Activated CD4-positive, alpha-beta T cell treated with anti-CD3 and anti-CD28 coated beads, Interleukin-2, amount 50 U/mL, for 16 hours (primary cell): ENCODE measurements around the gene STARD3.

ENCODE experiments used
- DNase-seq: peaks from one replicate; pipeline ENCODE4 v3.0.0-alpha.2; 2020

STARD3 gene

DNA sequence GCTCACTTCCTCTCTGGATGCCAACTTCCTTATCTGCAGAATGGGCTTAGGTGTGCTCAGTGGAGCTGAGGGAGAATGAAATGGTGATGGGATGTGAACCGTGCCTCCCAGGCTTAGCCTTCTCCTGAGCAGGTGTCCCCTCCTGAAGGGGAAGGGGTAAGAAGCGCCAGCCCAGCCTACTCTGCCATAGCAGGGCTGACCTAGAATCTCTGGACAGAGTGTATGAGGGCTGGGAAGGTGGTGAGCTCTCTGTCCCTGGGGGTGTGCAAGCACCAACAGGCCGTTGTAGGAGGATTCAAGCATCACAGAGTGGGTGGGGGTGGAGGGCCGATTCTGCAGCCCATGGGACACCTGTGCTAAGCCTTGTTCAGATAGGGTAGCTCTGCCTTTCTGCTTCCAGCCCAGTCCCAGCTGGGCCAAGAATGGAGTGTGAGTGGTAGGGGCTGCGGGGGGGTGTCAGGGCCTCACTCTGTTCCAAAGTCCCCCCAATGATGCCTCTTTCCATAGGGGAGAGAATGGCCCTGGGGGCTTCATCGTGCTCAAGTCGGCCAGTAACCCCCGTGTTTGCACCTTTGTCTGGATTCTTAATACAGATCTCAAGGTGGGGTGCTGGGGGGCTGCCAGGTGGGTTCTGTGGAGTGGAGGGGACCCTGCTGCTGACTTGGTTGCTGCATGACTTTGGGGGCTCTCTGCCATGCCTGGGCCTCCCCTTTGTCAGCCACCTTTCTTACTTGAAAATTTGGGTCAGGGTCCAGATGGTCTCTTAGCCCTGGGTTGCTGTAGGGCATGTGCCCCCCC lies 25.0 kb downstream of the STARD3 start:
- DNase-seq: no peak

DNA sequence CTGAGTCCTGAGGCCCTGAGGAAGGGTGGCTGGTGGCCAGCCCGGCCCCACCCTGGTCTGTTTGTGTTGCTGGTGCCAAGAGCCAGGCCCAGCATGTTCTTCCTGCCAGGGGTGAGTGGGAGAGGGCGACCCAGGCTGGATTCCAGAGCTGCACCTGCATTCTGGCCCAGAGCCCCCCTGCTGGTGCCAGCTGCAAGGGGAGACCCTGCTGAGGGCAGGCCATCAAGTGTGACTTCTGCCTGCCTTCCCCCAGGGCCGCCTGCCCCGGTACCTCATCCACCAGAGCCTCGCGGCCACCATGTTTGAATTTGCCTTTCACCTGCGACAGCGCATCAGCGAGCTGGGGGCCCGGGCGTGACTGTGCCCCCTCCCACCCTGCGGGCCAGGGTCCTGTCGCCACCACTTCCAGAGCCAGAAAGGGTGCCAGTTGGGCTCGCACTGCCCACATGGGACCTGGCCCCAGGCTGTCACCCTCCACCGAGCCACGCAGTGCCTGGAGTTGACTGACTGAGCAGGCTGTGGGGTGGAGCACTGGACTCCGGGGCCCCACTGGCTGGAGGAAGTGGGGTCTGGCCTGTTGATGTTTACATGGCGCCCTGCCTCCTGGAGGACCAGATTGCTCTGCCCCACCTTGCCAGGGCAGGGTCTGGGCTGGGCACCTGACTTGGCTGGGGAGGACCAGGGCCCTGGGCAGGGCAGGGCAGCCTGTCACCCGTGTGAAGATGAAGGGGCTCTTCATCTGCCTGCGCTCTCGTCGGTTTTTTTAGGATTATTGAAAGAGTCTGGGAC lies 25.8 kb downstream of the STARD3 start:
- DNase-seq: no peak

DNA sequence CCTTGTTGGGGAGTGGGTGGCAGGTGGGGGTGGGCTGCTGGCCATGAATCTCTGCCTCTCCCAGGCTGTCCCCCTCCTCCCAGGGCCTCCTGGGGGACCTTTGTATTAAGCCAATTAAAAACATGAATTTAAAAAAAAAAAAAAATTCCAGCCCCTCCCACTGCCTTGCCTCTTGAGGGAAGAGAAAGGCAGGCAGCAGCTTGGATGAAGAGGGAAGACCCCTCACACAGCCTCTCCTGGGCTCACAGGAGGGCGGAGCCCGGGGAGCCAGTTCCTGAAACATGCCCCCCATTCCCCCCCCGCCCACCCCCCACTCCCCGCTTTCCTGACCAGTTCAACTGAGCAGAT lies 26.4 kb downstream of the STARD3 start:
- no peak for DNase-seq

DNA sequence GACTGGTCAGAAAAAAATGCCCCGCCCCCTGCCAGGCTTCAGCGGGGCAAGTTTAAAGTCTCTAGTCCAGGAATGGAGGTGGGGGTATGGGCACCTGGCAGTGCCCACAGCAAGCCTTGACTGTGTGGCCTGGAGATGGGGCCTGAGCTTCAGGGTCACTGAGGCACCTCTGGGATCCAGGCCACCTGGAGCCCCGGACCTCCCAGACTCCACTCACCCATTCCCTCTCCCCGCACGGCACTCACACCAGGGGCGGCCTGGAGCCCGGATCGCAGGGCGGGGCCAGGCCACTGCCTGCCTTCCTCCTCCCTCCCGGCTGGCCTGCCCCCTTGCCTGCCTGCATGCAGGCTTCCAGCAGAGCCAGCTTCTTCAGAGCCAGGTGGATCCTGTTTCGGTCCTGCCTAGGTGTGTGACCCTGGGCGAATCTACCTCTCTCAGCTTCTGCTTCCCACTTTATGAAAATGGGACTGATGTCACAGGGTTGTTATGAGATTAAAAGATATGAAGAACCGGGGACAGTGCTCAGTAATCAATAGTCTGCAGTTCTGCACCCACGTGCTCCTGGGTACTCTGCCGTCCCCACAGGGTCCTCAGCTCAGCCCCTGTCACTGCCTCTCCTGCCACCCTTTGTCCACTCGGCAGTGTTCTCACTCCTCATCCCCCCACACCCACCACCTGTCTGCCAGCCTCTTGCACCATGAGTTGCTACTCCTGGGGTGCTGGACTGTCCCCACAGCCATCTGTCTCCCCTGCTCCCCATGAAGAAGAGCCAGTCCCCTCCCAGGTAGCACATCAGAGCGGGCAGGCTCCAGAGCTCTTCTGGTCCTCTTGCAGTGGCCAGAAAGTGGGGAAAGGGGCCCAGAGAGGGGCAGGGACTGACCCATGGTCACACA lies 27.0 kb downstream of the STARD3 start:
- DNase-seq: no peak

DNA sequence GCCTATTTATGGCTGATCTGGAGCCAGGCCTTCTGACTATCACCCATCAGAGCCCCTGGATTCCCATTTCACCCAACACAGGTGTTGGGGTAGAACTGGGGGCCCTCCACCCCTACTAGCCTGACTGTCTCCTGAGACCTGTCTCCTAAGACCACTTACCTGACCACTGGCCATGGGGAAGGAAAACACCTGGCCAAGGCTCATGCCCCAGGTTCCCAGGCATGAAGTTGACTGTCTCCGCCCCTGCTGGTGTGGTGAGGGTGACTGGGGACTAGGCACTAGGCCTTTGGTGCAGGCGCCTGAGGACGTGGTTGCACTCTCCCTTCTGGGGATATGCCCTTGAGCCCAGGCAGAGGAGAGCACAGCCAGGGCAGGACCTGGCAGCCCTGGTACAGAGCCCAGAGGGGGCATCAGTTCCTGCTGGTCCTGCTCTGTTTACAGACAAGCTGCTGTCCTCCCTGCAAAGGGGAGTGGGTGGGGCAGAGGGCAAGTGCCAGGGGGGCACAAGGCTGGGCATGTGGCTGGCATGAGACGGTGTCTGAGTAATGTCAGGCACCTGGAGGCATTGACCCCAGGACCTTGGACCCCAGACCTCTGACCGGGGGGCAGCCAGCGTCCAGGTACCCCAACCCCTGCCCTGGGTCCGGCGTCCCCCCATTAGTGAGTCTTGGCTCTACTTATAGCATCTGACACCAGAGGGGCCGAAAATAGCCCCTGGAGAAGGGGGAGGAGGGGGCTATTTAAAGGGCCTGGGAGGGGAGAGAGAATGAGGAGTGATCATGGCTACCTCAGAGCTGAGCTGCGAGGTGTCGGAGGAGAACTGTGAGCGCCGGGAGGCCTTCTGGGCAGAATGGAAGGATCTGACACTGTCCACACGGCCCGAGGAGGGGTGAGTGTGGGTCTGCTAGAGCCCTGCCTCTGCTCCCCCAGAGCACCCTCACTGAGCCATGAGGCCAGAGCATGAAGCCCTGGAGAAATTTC lies 27.9 kb downstream of the STARD3 start, which contains the start of gene TCAP:
Gene TCAP, plus strand, starts transcription at position 769 of the 981 bp plus-strand sequence. Its CDS starts 11 bp downstream, at position 780.
- DNase-seq: no peak

DNA sequence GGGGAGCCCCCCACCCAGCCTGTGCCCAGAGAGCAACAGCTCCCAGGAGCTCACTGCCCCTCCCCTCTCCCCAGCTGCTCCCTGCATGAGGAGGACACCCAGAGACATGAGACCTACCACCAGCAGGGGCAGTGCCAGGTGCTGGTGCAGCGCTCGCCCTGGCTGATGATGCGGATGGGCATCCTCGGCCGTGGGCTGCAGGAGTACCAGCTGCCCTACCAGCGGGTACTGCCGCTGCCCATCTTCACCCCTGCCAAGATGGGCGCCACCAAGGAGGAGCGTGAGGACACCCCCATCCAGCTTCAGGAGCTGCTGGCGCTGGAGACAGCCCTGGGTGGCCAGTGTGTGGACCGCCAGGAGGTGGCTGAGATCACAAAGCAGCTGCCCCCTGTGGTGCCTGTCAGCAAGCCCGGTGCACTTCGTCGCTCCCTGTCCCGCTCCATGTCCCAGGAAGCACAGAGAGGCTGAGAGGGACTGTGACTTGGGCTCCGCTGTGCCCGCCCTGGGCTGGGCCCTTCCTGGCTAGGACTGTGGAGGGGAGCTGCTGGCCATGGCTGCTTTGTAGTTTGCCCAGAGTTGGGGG lies 28.8 kb downstream of the STARD3 start:
- peak; percentile 17 for DNase-seq

DNA sequence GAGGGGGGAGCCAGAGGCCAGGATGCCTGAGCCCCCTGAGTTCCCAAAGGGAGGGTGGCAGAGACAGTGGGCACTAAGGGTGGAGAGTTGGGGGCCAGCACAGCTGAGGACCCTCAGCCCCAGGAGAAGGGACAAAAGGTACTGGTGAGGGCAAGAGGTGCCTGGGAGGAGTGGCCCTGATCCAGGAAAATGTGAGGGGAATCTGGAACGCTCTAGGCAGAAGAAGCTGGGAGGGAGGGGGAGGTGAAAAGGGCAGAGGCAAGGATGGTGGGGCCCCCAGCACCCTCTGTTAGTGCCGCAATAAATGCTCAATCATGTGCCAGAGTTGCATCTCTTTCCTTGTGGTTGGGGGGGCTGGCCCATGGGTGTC lies 29.3 kb downstream of the STARD3 start:
- DNase-seq: no peak

DNA sequence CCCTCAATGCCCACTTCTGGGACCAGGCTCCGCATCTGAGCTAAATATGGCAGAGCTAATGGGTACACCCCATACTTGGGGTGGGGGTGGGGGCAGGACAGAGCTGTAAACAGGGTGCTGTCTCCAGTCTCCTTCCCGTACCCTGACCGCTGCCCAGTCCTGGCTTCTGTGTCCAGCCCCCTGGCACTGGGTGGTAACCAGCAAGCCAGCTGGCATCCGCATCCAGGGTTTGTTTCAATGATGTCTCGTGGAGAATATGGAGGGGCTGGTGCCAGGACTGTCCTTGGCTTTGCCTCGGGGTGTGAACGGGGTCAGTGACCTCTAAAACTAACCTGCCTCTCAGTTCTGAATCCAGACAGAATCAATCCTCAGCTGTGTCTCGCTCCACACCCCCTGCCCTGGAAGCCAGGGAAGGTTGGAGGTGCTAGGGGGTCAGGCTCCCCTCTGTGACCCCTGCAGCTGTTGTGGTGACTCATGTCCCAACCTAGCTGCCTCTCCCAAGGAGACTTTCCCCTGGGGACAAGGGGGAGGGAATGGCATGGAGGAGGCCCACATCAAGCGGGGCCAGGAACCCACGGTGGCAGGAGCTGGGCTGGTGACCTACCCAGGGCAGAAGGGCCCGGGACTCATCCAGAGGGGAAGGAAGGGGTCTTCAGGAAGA lies 29.8 kb downstream of the STARD3 start:
- no peak for DNase-seq

DNA sequence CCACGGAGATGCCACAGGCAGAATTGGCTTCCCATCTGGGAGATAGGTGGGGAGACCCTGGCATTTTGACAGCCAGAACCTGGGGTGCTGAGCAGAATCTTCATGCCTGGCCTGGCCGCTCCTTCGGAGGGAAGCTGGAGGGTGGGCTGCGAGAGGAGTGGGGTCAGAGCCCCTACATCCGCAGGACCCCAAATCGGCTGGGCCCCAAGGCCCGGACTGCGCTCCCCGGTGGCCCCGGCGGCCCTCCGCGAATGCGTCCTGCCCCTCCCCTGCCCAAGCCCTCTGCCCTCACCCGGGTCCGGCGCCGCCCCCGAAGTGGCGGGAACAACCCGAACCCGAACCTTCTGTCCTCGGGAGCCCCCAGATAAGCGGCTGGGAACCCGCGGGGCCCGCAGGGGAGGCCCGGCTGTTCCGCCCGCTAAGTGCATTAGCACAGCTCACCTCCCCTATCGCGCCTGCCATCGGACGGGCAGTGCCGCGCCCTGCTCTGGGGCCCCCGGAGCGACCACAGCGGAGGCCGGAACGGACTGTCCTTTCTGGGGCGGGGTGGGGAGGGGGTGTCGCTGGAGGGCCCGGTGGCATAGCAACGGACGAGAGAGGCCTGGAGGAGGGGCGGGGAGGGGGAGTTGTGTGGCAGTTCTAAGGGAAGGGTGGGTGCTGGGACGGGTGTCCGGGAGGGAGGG lies 30.5 kb downstream of the STARD3 start:
- DNase-seq: no peak

DNA sequence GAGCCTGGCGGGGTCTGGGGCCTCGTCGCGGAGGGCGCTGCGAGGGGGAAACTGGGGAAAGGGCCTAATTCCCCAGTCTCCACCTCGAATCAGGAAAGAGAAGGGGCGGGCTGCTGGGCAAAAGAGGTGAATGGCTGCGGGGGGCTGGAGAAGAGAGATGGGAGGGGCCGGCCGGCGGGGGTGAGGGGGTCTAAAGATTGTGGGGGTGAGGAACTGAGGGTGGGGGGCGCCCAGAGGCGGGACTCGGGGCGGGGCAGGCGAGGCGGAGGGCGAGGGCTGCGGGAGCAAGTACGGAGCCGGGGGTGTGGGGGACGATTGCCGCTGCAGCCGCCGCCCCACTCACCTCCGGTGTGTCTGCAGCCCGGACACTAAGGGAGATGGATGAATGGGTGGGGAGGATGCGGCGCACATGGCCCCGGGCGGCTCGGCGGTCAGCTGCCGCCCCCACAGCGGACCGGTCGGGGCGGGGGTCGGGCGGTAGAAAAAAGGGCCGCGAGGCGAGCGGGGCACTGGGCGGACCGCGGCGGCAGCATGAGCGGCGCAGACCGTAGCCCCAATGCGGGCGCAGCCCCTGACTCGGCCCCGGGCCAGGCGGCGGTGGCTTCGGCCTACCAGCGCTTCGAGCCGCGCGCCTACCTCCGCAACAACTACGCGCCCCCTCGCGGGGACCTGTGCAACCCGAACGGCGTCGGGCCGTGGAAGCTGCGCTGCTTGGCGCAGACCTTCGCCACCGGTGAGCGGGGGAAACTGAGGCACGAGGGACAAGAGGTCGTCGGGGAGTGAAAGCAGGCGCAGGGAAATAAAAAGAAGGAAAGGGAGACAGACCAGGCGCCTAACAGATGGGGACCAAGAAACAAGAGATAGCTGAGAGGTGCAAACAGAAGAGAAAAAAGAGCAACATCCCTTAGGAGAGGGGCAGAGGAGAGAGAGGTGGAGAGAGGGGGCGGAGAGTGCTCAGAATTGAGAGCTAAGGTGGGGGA lies 31.3 kb downstream of the STARD3 start, which contains the start of gene PNMT:
Gene PNMT, plus strand, starts transcription at position 509 of the 980 bp plus-strand sequence. Its CDS starts 23 bp downstream, at position 532.
- peak; percentile 70 for DNase-seq

DNA sequence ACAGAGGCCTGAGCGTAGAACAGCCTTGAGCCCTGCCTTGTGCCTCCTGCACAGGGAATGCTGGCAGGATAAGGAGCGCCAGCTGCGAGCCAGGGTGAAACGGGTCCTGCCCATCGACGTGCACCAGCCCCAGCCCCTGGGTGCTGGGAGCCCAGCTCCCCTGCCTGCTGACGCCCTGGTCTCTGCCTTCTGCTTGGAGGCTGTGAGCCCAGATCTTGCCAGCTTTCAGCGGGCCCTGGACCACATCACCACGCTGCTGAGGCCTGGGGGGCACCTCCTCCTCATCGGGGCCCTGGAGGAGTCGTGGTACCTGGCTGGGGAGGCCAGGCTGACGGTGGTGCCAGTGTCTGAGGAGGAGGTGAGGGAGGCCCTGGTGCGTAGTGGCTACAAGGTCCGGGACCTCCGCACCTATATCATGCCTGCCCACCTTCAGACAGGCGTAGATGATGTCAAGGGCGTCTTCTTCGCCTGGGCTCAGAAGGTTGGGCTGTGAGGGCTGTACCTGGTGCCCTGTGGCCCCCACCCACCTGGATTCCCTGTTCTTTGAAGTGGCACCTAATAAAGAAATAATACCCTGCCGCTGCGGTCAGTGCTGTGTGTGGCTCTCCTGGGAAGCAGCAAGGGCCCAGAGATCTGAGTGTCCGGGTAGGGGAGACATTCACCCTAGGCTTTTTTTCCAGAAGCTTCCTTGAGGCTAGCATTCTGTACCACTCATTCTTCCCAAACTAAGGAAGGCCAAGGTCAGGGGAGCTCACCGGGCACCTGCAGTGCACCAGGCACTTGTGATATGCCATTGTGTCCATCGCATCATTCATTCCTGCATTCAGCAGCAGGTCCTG lies 33.2 kb downstream of the STARD3 start:
- no peak for DNase-seq

DNA sequence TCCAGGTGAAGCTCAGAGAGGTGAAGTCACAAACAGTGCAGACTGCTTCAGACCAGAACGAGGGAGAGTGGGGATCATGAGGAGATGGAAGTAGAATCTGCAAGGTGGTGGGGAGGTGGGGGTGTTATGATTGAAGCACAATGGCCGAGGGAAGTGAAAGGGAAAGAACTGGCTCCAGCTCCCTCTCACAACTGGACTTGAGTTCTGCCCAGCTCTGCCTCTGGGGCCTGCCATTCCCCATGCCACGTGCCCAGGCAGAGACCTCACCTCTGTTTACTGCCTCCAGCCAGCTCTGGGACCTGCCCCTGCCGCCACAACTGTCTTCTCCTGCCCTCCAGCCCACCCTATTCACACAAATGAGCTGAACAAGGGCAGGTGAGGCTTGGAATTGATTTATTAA lies 33.8 kb downstream of the STARD3 start:
- DNase-seq: no peak

DNA sequence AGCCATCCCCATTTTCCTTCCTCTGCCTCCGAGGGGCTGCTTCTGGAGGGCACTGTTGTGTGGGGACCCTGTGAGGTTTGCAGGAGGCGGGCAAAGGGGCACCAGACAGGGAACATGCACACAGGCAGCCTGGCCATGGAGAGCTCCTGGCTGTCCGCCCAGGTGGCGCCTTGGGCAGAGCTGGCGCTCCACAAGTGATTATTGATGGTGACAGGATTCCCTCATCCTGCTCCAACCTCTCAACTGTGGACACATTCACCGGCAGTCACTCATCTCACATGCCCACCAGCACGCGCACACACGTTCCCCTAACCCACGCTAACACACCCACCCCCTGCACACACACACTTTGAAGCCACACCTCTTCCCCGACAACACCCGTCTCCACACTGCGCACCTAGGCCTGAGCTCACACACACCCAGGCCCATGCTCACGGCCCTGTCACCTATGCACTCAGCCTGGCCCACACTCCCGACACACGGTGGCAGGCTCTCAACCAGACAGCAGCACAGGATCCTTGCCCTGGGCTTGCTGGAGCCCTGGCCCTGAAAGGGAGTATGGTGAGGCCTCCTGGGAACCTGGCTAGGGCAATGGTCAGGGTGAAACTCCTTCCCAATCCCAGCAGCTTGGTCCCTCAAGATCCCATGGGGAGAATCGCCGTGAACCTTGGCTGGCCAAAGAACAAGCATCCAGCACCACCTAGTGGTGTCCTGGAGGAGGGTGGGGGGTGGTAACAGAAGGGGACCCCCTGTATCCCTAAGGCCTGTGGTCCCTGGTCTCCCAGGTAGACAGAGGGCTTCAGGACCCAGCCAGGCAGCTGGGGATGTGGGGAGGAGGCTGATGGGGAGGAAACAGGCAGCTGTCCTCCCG lies 34.9 kb downstream of the STARD3 start:
- no peak for DNase-seq

DNA sequence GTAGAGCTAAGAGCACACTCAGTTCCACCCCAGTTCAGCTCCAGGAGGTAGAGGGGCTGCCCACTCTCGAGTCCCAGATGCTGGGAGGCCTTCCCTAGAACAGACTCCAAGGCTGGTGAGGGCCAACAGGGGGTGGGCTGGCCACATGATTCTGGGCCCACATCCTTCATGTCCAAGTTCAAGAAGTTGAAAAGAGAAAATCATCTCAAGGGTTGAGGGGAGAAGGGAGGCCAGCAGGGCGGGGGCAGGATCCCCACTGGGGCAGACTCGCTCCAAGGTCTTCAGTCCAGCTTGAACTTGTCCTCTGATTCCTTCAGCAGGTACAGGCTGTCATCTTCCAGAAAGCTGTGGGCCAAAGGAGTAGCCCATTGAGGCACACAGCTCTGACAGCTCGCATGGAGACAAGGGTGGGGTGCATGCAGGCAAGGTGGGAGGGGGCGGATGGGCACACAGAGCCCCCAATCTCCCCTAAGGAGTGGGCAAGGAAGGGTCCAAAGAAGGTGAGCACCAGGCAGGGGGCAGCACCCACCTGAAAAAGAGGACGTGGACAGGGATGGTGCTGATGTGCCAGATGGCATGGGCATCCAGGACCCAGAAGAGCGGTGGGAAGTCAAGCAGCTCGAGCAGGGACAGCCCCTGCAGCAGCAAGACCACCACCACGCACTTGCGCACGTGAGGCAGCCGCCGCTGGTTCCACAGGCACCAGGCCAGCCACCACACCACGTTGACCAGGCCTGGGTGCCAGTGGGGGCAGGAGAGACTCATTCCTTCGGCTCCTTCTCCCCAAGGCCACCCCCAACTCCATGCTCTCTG lies 35.8 kb downstream of the STARD3 start:
- no peak for DNase-seq

DNA sequence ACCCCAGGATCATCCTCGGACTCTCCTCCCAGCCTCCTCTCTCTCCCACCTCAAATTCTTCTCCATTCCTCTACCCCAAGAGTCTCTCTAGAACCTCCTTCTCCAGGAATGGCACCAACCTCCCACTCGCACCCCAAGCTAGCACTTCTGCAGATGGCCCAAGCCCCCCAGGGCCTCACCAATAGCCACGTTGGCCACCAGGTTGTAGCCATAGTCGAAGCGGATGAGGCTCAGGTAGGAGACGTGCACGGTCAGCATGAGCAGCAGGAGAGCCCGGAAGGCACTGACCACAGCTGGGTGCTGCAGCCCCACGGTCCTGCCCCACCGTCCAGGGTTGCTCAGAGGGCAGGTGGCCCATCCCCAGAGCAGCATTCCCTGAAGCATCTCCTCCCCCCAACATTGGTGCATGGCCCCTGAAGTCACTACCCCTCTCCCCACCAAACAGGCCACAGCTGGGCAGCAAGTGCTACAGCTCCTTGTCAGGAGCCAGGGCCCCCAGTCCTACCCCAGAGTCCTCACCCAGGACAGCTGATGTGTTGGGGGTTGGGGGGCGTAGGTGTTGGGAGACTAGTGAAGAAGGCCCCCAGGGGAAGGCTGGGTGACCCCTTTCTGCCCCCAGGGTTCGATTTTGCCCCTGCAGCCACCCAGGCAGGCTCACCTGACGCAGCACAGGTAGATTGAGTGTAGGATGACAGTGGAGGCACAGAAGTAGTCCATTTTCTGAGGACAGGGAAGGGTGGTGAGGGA lies 36.6 kb downstream of the STARD3 start:
- DNase-seq: no peak
